HG03045 (cell line): ENCODE data around the gene ALAS2.
"Not testable (repeated sequence)": the region's sequence is repeated elsewhere in the genome, so short reads cannot be mapped to it uniquely, and the experiment has no call there.

Experiments
- ATAC-seq: cut with Tn5 transposase; IDR thresholded peaks from one replicate; pipeline ENCODE4 v1.9.1; 2021; ENCODE audit warnings: mild to moderate bottlenecking, moderate library complexity; ENCODE audit not compliant: unreplicated experiment

Gene ALAS2

DNA sequence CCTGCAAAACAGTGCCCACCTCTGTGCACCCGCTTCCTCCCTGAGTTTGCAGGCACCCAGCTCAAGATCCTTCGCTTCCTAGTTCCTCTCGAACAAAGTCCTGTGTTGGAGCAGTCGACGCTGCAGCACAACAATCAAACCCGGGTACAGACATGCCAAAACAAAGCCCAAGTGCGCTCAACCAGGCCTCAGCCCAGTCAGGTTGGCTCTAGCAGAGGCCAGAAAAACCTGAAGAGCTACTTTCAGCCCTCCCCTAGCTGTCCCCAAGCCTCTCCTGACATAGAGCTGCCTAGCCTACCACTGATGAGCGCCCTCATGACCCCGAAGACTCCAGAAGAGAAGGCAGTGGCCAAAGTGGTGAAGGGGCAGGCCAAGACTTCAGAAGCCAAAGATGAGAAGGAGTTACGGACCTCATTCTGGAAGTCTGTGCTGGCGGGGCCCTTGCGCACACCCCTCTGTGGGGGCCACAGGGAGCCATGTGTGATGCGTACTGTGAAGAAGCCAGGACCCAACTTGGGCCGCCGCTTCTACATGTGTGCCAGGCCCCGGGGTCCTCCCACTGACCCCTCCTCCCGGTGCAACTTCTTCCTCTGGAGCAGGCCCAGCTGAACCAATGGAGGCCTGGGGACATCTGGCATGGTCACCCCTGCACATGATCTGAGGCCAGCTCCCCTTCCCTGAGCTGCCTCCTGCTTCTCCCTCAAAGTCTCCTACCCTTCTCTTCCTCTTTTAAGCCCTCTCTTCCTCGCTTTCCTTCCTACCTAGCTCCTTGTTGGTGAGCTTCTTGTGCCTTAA lies 23.8 kb downstream of the ALAS2 start:
- no peak for ATAC-seq

DNA sequence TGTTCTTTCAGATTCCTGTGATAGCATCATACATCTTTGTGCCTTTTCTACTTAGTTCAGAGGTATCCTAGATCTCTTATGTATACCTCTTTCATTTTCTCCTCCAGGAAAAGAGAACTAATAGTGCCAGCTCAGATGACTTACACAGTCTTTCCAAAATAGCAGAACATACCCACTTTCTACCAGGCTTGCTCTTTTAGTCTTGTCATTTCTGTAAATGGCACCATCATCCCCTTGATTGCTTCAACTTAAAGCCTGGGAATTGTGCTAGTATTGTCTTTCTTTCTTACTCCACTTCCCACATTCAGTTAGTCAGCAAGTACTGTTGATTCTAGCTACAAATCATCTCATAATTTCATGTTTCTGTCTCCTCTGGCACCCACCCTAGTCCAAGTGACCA lies 25.5 kb downstream of the ALAS2 start:
- no peak for ATAC-seq

DNA sequence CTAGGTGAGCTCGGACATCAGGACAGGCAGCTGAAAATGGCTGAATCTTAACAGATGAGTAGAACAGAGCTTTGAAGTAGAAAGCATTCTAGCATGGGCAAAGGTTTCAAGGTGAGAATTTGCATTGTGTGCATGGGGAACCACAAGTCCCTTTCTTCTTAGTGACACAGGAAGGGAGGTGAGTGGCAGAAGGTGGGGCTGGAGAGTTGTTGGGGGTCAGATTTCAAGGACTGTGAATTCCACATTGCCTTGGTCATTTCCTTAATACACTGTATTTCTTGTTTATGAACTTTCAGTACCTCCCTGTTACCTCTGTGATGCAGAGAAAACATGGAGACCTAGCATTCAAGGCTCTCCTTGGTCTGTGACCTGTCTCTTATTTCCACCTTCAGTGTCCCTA lies 26.5 kb downstream of the ALAS2 start:
- no peak for ATAC-seq

DNA sequence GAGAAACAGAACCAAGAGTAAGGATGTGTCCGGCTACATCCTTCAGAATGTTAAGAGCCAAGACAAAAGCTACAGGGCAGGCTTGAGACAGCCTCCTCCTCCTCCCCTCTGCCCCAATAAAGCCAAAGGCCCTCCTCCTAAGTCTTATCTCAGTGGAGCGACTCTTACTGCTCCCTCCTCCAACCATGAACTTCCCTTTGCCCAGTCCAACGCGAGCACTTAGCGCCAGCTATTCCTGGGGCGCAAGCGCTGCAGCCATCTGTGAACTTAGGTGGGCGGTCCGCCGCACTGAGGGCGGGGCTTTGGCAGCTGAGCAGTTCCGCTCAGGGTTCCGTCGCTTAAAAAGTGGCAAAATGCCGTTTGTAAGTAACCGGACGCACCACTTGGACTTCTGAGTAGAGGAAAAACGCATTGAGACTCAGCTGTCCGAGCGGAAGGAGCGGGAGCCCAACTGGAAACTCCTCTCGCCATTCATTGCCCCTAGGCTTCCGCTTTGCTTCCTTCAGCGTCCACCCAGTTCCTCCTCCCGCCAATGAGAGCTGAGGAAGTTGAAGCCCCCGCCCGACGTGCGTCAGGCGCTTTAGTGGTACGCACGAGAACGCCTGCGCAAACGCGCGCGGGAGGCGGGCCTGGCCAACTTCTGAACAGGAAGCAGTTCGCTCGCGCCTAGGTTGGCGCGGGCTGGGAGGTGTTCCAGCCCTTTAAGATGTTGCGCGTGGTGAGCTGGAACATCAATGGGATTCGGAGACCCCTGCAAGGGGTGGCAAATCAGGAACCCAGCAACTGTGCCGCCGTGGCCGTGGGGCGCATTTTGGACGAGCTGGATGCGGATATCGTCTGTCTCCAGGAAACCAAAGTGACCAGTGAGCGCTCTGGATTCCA lies 30.8 kb downstream of the ALAS2 start, which contains the start of gene APEX2:
Gene APEX2 (plus strand): TSS at position 647 of the 882 bp plus-strand sequence. CDS start 60 bp downstream, at position 707.
- ATAC-seq = peak; percentile 96

DNA sequence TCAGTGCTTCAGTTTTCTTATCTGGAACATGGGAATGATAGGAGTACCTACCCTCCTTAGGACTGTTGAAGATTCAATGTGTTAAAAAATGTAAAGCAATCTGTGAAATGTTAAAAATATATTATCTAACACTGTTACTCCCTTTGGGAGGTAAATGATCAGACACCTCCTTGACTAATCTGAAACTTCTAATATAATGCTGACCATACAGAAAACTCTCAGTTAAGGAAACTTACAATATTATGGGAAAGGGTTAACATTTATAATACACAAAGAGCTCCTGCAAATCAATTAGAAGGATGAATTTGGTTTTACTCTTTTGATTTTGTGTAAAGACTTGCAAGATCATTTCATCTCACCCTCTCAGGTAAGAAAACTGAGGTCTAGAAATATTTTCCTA lies 35.2 kb downstream of the ALAS2 start:
- no peak for ATAC-seq

DNA sequence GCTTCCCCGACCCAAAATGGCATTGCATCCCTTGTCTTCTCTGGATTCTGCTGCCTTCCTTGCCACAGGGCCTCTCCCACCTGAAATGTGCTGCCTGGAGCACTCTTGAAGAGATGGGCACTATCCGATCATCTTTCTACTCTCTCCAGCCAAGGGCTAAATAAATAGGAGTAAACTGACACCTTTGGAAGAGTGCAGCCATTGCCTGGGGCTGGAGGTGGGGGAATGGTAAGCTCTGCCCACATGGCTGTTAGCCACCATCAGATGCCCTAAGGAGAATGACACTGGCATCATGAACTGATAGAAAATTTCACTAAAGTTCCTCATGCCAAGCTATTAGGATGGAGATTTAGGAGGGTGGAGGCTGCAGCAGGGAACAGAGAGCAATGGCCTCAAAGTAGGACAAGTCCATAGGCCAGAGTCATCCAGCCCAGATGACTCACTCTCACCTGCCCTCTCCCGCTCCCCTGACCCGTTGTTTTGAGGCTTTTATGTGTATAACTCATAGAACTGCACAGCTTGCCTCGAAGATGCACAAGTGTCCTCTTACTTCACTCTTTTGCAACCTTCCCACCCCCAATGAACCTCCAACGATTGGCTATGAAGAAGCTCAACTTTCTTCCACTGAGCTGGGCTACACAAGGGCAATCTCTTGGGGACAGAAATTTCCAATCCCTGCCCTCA lies 36.0 kb downstream of the ALAS2 start:
- ATAC-seq = no peak

DNA sequence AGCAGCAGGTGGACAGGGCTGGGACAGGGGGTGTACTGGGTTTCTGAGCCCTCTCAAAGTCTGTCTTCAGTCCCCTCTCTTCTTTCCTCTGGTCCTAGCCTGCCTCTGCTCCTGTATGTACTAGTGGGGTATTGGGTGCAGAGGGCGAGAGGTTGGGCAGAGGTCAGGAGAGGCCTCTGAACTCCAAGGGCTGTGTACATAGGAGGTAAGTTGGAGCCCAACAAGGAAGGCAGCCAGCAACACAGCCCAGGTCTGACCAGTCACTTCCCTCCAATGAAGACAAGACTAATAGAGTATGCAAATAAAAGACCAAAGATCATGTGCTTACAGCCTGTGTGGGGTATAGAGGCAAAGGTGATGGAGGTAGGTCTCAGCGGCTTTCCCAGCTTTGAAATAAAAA lies 36.7 kb downstream of the ALAS2 start, which contains the start of gene PFKFB1:
Gene PFKFB1 (minus strand): TSS at position 90 of the 400 bp plus-strand sequence. CDS start 181 bp downstream, outside the sequence.
- no peak for ATAC-seq

DNA sequence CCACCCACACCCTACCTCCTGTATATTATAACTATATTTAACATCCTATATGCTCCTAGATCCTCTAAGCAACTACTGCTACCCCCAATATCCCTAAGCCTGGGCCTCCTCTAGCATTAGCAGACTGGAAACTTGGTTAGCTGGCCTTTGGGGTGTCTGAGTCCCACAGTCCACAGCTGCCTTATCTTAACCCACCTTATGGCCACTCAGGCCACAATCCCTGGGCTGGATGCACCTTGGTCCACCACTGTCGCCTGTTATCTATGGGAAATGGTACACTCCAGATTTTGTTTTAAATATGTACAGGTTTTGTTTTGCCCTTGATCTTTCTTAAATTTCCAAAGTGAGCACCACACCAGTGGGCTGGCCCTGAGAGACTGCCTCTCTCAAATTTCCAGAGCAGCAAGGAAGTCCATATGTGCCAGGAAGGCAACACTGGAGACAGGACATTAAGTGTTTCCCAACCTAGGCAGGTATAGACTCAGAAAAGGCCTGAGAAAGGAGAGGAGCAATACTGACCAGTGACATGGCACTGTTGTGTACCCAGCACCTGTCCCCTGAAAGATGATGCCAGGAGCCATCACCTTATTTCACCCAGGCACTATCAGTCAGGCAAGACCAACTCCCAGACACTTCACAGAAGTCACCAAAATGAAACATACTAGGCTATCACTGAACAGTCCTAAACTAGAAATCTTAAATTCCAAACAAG lies 37.7 kb downstream of the ALAS2 start:
- no peak for ATAC-seq

DNA sequence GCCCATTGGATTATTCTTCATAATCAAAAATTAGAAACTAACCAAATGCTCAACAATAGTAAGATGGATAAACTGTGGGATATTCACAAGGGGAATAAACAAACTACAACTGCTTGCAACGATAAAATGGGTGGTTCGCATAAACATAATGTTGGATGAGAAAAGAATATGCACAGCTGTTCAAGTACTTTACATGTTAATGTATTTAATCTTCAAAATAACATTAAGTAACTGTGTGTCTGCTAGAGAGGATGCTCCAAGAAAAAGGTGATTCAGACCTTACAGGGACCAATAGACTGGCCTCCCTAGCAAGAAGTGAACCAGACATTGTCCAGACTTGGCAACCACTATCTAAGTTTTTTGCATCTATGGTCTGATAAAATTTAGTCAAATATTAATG lies 39.1 kb downstream of the ALAS2 start:
- ATAC-seq = no peak

DNA sequence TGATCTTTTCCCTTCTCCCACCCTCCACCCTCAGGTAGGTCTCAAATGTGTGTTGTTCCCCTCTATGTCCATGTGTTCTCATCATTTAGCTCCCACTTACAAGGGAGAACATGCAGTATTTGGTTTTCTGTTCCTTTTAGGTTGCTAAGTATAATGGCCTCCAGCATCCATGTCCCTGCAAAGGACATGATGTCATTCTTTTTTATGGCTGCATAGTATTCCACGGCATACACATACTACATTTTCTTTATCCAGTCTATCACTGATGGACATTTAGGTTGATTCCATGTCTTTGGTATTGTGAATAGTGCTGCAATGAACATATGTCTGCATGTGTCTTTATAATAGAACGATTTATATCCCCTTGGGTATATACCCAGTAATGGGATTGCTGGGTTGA lies 47.5 kb downstream of the ALAS2 start:
- ATAC-seq = not testable (repeated sequence)

DNA sequence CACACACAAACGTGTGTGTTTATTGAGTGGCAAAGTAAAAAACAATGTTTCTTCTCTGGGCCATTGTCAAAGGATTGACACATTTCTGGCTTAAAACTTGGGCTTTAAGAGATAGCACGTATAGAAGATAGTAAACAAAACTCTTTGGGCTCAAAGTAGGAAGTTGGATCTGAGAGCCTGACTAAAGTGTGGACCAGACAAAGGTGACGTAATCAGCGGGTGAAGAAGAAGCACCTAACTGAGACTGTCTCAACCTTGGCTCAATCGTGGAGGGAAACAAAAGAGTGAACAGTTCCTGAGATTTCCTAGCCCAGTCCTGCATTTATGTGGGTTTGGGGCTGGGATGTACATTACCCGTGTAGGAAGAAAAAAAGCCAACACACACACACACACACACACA lies 50.4 kb downstream of the ALAS2 start:
- no peak for ATAC-seq

DNA sequence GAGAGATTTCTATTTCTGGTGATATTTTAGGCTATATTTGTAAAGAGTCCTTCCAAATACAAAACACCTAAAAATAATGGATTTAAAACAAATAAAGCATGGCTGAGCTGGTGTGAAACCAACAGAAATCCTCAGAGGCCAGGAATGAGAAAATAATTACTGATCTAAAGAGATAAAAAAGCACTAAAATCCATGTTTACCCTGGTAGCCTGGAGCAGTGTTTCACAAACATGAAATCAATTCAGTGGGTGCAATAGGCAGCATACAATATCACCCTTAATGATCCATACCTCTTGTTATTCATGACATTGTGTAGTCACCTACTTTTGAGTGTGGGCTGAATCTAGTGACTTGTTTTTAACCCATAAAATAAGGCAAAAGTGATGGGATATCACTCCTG lies 51.3 kb downstream of the ALAS2 start:
- ATAC-seq = no peak

DNA sequence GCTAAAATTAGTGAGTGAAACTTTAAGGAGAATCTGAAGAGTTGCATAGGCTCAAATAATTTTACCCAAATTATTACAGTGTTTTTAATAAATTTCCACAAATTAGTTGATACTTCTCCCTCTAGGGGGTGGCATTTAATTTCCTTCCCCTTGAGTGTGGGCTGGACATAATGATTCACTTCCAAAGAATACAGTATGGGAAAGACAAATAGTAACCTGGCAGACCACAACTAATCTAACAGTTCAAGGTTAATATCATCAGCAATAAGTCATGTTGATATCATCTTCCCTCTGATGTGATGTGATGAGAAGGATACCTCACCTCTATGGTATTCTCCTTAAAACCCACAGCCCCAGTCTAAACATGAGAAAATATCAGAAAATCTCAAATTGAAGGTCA lies 52.3 kb downstream of the ALAS2 start:
- ATAC-seq = no peak

DNA sequence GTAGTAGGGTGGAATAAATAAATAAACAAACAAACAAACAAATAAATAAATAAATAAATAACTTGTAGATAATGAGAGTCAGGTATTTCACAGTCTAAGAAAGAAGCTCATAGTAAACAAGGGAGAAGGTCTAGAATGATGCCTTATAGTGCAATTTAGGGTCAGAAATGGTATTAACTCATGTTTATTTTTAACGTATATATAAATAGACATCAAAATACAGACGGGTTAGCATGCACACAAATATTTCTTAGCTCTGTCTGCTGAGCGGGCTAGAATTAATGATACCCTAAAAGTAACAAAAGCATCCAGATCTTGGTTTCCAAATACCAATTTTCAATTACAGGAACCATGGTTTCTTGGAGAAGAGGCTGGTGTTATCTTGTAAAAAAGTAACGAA lies 53.4 kb downstream of the ALAS2 start:
- ATAC-seq = no peak

DNA sequence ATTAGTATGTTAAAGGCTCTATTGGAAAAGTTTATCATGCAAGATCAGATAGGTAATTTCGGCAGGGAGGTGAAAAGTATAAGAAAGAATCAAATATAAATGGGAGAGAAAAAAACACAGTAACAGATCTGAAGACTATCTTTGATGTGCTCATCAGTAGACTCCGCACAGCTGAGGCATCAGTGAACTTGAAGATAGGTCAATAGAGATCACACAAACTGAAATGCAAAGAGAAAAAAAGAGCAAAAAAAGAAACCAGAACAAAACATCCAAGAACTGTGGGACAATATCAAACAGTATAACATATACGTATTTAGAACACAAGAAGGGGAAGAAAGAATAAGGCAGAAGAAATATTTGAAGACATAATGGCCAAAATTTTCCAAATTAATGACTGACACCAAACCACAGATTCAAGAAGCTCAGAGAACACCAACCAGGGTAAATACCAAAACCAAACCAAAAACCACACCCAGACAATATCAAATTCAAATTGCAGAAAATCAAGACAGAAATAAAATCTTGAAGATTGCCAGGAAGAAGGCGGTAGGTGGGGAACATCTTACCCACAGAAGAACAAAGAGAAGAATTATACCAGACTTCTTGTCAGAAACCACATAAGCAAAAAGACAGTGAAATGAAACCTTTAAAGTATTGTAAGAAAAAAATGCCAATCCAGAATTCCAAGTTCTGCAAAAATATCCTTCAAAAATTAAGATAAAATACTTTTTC lies 65.8 kb downstream of the ALAS2 start:
- ATAC-seq = no peak

DNA sequence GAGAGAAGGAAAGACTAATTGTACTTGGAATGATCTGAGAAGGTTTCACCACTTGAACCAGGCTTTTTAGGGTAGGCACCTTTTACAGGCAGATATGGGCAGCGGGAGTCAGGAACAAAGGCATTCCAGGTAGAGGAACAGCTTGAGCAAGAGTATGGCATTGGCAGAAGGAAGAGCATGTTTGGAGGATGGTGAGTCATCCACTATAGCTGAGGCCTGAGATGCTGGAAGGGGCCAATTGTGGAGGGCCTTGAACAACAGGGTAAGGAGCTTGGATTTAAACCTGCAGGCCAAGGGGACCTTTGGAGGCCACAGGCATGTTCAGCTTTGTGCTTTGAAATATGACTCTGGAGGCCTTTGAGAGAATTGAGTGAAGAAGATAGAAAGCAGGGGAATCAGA lies 69.0 kb downstream of the ALAS2 start:
- ATAC-seq = no peak
